Cardiac septum (tissue), 1 donor: Measurements from ENCODE around the gene IKZF3. TPM values are rescaled to one million over a fixed set of nuclear protein-coding genes. Genes with fewer than 3 reads are reported as not detected.
"Not testable (repeated sequence)": the region's sequence is repeated elsewhere in the genome, so short reads cannot be mapped to it uniquely, and the experiment has no call there.

Experiments used
- DNase-seq: peaks from one replicate; pipeline ENCODE4 v3.0.0-alpha.2; 2020; ENCODE audit warnings: low spot score
- intact Hi-C: fragments of 100-400 bp; cut with DNase I; formaldehyde crosslinking; loops from one replicate; pipeline ENCODE4 v1.14.0; 2022
- long read RNA-seq: library from polyadenylated mRNA; unstranded; transcript quantifications from one replicate; pipeline ENCODE4 v2.0.0, GENCODE V29; 2021
- total RNA-seq: library from RNA; stranded (reverse); fragmentation: NEBNext Ultra II Directional; extraction: Animal tissue kit (Norgen Biotek cat#: 25700); gene quantifications from one replicate; pipeline ENCODE4 v1.2.1, GENCODE V29; 2021
- donor health status: DM: no; HTN: no; CAD: no.

IKZF3 gene
- total RNA-seq: 0.51 TPM
- long read RNA-seq, partial matches to known transcripts: 1 of 1 reads
- long read RNA-seq, other reads (novel, unspliced or antisense): 0 of 1 reads

GRCh38 chr17:39863918-39864746, at the start of gene IKZF3:
TSS of gene IKZF3 (minus strand) at chr17:39864312. CDS start at chr17:39864126, 186 bp downstream.
- intact Hi-C loops: no loop called here
- no peak for DNase-seq

- DNase-seq: no peak
- intact Hi-C loops: no loop called here
These were observed 44.8 kb upstream of the IKZF3 start for GRCh38 chr17:39908789-39909352.

- intact Hi-C loops: no loop called here
These were observed 40.8 kb upstream of the IKZF3 start for GRCh38 chr17:39904990-39905288.

GRCh38 chr17:39903158-39903884, 39.2 kb upstream of the IKZF3 start:
- intact Hi-C loops: no loop called here
- no peak for DNase-seq

More at GRCh38 chr17:39904990-39905288, 40.8 kb upstream of the IKZF3 start:
- no peak for DNase-seq

- intact Hi-C loops, DNase-seq: not testable (repeated sequence)
These were observed 37.9 kb upstream of the IKZF3 start for GRCh38 chr17:39902027-39902426.

- no peak for DNase-seq
- intact Hi-C loops: no loop called here
These were observed 35.1 kb upstream of the IKZF3 start for GRCh38 chr17:39899215-39899614.

- intact Hi-C loops: no loop called here
These were observed 34.0 kb upstream of the IKZF3 start for GRCh38 chr17:39898088-39898487.

GRCh38 chr17:39894681-39895376, 30.7 kb upstream of the IKZF3 start:
- no peak for DNase-seq
- intact Hi-C loops: no loop called here

More at GRCh38 chr17:39898088-39898487, 34.0 kb upstream of the IKZF3 start:
- DNase-seq: no peak

- no peak for DNase-seq
- intact Hi-C loops: no loop called here
These were observed 25.1 kb upstream of the IKZF3 start for GRCh38 chr17:39889200-39889599.

- intact Hi-C loops: no loop called here
- no peak for DNase-seq
These were observed 23.0 kb upstream of the IKZF3 start for GRCh38 chr17:39887078-39887477.

- DNase-seq: not testable (repeated sequence)
These were observed 22.0 kb upstream of the IKZF3 start for GRCh38 chr17:39886102-39886501.

GRCh38 chr17:39872751-39873150, 8.6 kb upstream of the IKZF3 start:
- DNase-seq: no peak
- intact Hi-C loops: loop anchor here (5.0 kb wide), 1 partner anchor 105 kb away; no protein-coding TSS in a partner anchor

More at GRCh38 chr17:39886102-39886501, 22.0 kb upstream of the IKZF3 start:
- intact Hi-C loops: not testable (repeated sequence)

GRCh38 chr17:39871801-39872200, 7.7 kb upstream of the IKZF3 start:
- intact Hi-C loops: loop anchor here (5.0 kb wide), 1 partner anchor 106 kb away; no protein-coding TSS in a partner anchor
- no peak for DNase-seq

GRCh38 chr17:39870776-39871175, 6.7 kb upstream of the IKZF3 start:
- intact Hi-C loops: loop anchor here (5.0 kb wide), 1 partner anchor 107 kb away; no protein-coding TSS in a partner anchor
- DNase-seq: no peak

- intact Hi-C loops: no loop called here
These were observed 4.4 kb upstream of the IKZF3 start for GRCh38 chr17:39868554-39868942.

GRCh38 chr17:39867880-39868553, 3.9 kb upstream of the IKZF3 start, which contains the start of gene ZPBP2:
TSS of gene ZPBP2 (plus strand) at chr17:39868202. CDS start at chr17:39868355, 153 bp downstream.
- intact Hi-C loops: no loop called here
- DNase-seq: no peak

More at GRCh38 chr17:39868554-39868942, 4.4 kb upstream of the IKZF3 start:
- DNase-seq: no peak

GRCh38 chr17:39867084-39867879, 3.2 kb upstream of the IKZF3 start:
- intact Hi-C loops: no loop called here
- no peak for DNase-seq
